ENCODE data around the gene BCAT1.

The BCAT1 gene

GRCh38 chr12:24848941-24849477 lies 99.9 kb downstream of the BCAT1 start:
- DNase-seq (ENCODE audit: insufficient read length) (no peak), FAIRE-seq (no peak)
- no peak for TF ChIP-seq POLR2A (IDR thresholded peaks at IDR 0.05; ENCODE audit: low read depth, low read length)
- no peak for TF ChIP-seq POLR2AphosphoS5 (IDR thresholded peaks at IDR 0.05; ENCODE audit: low read depth, low read length)
- no peak for TF ChIP-seq TAF1 (IDR thresholded peaks at IDR 0.05; ENCODE audit: borderline replicate concordance, low read depth, low read length)

GRCh38 chr12:24846689-24847088 lies 102.2 kb downstream of the BCAT1 start:
- DNase-seq (ENCODE audit: insufficient read length) (no peak), FAIRE-seq (no peak)
- TF ChIP-seq POLR2AphosphoS5 (IDR thresholded peaks at IDR 0.05; ENCODE audit: low read depth, low read length) (no peak), TAF1 (IDR thresholded peaks at IDR 0.05; ENCODE audit: borderline replicate concordance, low read depth, low read length) (no peak), POLR2A (IDR thresholded peaks at IDR 0.05; ENCODE audit: low read depth, low read length) (no peak)

GRCh38 chr12:24845615-24846014 lies 103.3 kb downstream of the BCAT1 start:
- TF ChIP-seq POLR2AphosphoS5 (IDR thresholded peaks at IDR 0.05; ENCODE audit: low read depth, low read length) (no peak), TAF1 (IDR thresholded peaks at IDR 0.05; ENCODE audit: borderline replicate concordance, low read depth, low read length) (no peak), POLR2A (IDR thresholded peaks at IDR 0.05; ENCODE audit: low read depth, low read length) (no peak)
- FAIRE-seq = no peak
- no peak for DNase-seq (ENCODE audit: insufficient read length)

- DNase-seq (ENCODE audit: insufficient read length) (no peak), FAIRE-seq (no peak)
- TF ChIP-seq POLR2AphosphoS5 (IDR thresholded peaks at IDR 0.05; ENCODE audit: low read depth, low read length) (no peak), POLR2A (IDR thresholded peaks at IDR 0.05; ENCODE audit: low read depth, low read length) (no peak), TAF1 (IDR thresholded peaks at IDR 0.05; ENCODE audit: borderline replicate concordance, low read depth, low read length) (no peak)
These were observed 108.7 kb downstream of the BCAT1 start for GRCh38 chr12:24840046-24840800.

GRCh38 chr12:24839268-24839791 lies 109.6 kb downstream of the BCAT1 start:
- TF ChIP-seq POLR2AphosphoS5 (IDR thresholded peaks at IDR 0.05; ENCODE audit: low read depth, low read length) = peak; percentile 48
- no peak for TF ChIP-seq TAF1 (IDR thresholded peaks at IDR 0.05; ENCODE audit: borderline replicate concordance, low read depth, low read length)
- peak; percentile 44 for TF ChIP-seq POLR2A (IDR thresholded peaks at IDR 0.05; ENCODE audit: low read depth, low read length)
- peak; percentile 100 for FAIRE-seq
- DNase-seq (ENCODE audit: insufficient read length) = peak; percentile 5

- TF ChIP-seq POLR2AphosphoS5 (IDR thresholded peaks at IDR 0.05; ENCODE audit: low read depth, low read length) (no peak), TAF1 (IDR thresholded peaks at IDR 0.05; ENCODE audit: borderline replicate concordance, low read depth, low read length) (no peak), POLR2A (IDR thresholded peaks at IDR 0.05; ENCODE audit: low read depth, low read length) (peak; percentile 14; the same call in 1 of the 2 replicates)
- FAIRE-seq = no peak
- no peak for DNase-seq (ENCODE audit: insufficient read length)
These were observed 110.4 kb downstream of the BCAT1 start for GRCh38 chr12:24838531-24838950.

- DNase-seq (ENCODE audit: insufficient read length) (no peak), FAIRE-seq (no peak)
- no peak for TF ChIP-seq POLR2A (IDR thresholded peaks at IDR 0.05; ENCODE audit: low read depth, low read length)
- no peak for TF ChIP-seq TAF1 (IDR thresholded peaks at IDR 0.05; ENCODE audit: borderline replicate concordance, low read depth, low read length)
- TF ChIP-seq POLR2AphosphoS5 (IDR thresholded peaks at IDR 0.05; ENCODE audit: low read depth, low read length) = no peak
These were observed 113.5 kb downstream of the BCAT1 start for GRCh38 chr12:24835377-24835776.

- no peak for DNase-seq (ENCODE audit: insufficient read length)
- no peak for FAIRE-seq
- TF ChIP-seq POLR2AphosphoS5 (IDR thresholded peaks at IDR 0.05; ENCODE audit: low read depth, low read length) = no peak
- no peak for TF ChIP-seq POLR2A (IDR thresholded peaks at IDR 0.05; ENCODE audit: low read depth, low read length)
- TF ChIP-seq TAF1 (IDR thresholded peaks at IDR 0.05; ENCODE audit: borderline replicate concordance, low read depth, low read length) = no peak
These were observed 115.4 kb downstream of the BCAT1 start for GRCh38 chr12:24833513-24833912.

GRCh38 chr12:24823808-24824515 lies 124.9 kb downstream of the BCAT1 start:
- FAIRE-seq (peak; percentile 86), DNase-seq (ENCODE audit: insufficient read length) (no peak)
- TF ChIP-seq POLR2A (IDR thresholded peaks at IDR 0.05; ENCODE audit: low read depth, low read length) (no peak), POLR2AphosphoS5 (IDR thresholded peaks at IDR 0.05; ENCODE audit: low read depth, low read length) (no peak), TAF1 (IDR thresholded peaks at IDR 0.05; ENCODE audit: borderline replicate concordance, low read depth, low read length) (no peak)

GRCh38 chr12:24822121-24822899 lies 126.6 kb downstream of the BCAT1 start:
- peak; percentile 88 for FAIRE-seq
- DNase-seq (ENCODE audit: insufficient read length) = no peak
- TF ChIP-seq POLR2A (IDR thresholded peaks at IDR 0.05; ENCODE audit: low read depth, low read length) = no peak

GRCh38 chr12:24821691-24822090 lies 127.2 kb downstream of the BCAT1 start:
- FAIRE-seq = peak; percentile 87
- no peak for DNase-seq (ENCODE audit: insufficient read length)
- no peak for TF ChIP-seq POLR2AphosphoS5 (IDR thresholded peaks at IDR 0.05; ENCODE audit: low read depth, low read length)
